ENCODE results near the gene PRDM12. TPM values are rescaled to one million over a fixed set of nuclear protein-coding genes. Genes with fewer than 3 reads are reported as not detected.

PRDM12 gene
- total RNA-seq, 4 donors from 2014 or later, result not detected

DNA sequence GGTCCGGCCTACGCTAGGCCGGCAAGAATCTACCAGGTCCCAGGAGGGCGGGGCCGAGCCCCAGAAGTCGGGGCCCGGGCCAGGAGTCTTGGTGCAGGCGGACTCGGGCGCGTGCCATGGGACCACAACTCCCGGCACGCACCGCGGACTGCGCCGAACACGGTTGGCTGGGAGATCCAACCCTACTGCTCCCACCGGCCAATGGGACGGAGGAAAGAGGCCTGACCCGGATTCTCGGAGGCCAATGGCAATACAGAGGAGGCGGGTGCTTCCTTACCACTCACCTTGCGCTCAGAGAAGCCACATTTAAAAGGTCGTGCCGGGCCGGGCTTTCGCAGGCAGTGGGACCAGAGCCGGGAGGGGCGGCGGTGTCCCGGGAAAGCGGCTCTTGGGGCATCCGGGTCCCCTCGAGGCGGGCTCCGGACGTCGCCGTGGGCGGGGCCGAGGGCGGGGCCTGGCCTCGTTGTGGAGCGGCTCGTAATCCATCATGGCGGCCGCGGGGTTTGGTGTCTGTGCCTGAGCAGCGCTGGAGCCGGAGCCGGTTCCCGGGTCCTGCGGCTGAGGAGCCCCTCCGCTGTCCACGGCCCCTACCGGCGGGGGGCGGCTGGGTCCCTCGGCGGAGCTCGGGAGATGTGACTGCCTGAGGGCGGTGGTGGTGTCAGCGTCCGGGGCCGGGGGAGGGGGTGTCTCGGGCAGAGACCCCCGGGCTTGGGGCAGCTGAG lies 48.3 kb downstream of the PRDM12 start:
- H3K4me1 ChIP-seq, result peaks cover 0 to 42% (median 30%) of the 10 kb centered on the region in 4 donors
- peak overlapping the region; percentile 95 to 99 (median 98) for H3K27ac ChIP-seq
- DNase-seq (ENCODE audit: low spot score in 2 of 2), result peak; percentile 96 to 97
- no peaks in the 10 kb centered on the region for H3K36me3 ChIP-seq
- no peaks in the 10 kb centered on the region for H3K9me3 ChIP-seq
- no peaks in the 10 kb centered on the region for H3K27me3 ChIP-seq
- TF ChIP-seq EP300 (IDR thresholded peaks at IDR 0.05) (peak; percentile 82 to 85), POLR2A (IDR thresholded peaks at IDR 0.05) (peak; percentile 62 to 80)
- TF ChIP-seq, protein P1, sequence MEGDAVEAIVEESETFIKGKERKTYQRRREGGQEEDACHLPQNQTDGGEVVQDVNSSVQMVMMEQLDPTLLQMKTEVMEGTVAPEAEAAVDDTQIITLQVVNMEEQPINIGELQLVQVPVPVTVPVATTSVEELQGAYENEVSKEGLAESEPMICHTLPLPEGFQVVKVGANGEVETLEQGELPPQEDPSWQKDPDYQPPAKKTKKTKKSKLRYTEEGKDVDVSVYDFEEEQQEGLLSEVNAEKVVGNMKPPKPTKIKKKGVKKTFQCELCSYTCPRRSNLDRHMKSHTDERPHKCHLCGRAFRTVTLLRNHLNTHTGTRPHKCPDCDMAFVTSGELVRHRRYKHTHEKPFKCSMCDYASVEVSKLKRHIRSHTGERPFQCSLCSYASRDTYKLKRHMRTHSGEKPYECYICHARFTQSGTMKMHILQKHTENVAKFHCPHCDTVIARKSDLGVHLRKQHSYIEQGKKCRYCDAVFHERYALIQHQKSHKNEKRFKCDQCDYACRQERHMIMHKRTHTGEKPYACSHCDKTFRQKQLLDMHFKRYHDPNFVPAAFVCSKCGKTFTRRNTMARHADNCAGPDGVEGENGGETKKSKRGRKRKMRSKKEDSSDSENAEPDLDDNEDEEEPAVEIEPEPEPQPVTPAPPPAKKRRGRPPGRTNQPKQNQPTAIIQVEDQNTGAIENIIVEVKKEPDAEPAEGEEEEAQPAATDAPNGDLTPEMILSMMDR (IDR thresholded peaks at IDR 0.05), result peak in 1 of 5 experiments; percentile 7
- peak overlapping the region; percentile 86 to 99 (median 93) for H3K4me3 ChIP-seq
- WGBS, 2 donors, result 0 to 1% methylated on average over 35 to 38 of the region's 68 CpGs

DNA sequence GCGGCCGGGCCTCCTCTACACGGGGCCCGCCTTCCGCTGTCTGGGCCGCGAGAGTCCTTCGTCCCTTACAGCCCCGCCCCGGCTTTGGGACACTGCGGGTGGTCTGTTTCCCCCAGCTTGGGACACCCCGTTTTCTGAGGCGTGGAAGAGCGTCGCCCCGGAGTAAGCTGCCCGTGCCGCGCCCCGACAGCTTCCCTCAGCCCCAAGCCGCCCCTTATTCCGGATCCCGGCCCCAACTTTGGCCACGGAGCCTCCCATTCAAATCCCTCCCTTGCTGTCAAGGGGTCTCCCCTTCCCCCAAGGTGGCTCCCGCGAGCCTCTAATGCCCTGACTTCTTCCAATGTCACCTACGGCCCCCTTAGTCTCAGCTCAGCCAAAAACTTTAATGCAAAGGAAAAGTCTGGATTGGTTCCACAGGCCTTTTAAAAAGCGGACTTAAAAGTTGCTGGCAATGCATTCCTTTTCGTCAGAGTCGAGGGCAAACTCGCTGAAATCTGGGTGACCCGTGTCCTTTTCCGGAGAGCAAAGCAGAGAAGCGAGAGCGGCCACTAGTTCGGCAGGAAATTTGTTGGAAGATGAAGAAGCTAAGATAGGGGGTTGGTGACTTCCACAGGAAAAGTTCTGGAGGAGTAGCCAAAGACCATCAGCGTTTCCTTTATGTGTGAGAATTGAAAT lies 49.0 kb downstream of the PRDM12 start:
- peak overlapping the region; percentile 86 to 99 (median 93) for H3K4me3 ChIP-seq
- H3K4me1 ChIP-seq, result peaks cover 0 to 42% (median 30%) of the 10 kb centered on the region in 4 donors
- peak in 1 of 2 donors; percentile 48 for DNase-seq (ENCODE audit: low spot score in 2 of 2)
- 1% methylated on average over 28 to 31 of the region's 37 CpGs for WGBS, 2 donors
- H3K36me3 ChIP-seq, result no peaks in the 10 kb centered on the region
- TF ChIP-seq, protein P1 (IDR thresholded peaks at IDR 0.05), result no peak
- TF ChIP-seq EP300 (IDR thresholded peaks at IDR 0.05) (peak in 1 of 2 donors; percentile 27), POLR2A (IDR thresholded peaks at IDR 0.05) (no peak)
- no peaks in the 10 kb centered on the region for H3K27me3 ChIP-seq
- H3K9me3 ChIP-seq, result no peaks in the 10 kb centered on the region
- H3K27ac ChIP-seq, result peak overlapping the region; percentile 95 to 99 (median 98)

DNA sequence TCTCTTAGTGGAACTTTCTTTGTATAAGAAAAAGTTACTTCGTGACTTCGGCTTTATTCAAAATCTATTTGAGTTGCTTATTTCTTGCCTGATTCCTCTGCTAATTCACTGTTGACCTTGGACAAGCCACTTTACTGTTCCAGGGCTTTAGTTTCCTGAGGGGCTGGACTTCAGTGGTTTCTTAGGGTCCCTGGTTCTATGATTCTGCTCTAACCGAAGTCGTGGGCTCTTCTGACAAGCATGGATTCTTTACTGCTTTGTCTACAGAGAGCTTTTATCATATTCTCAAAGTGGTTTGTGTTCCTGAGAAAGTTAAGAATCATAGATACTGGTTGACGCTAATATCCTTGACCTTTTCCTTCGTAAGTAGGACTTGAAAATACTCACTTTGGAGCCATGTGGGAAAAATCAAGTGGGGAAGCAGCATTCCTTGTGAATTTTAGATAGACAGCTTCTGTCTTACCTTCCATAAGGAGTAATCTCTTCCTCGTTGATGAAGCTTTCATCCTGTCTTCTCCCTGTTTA lies 50.3 kb downstream of the PRDM12 start:
- H3K36me3 ChIP-seq, result no peaks in the 10 kb centered on the region
- peak overlapping the region; percentile 10 to 99 (median 63) for H3K4me3 ChIP-seq
- no peak for DNase-seq (ENCODE audit: low spot score in 2 of 2)
- no peaks in the 10 kb centered on the region for H3K27me3 ChIP-seq
- H3K27ac ChIP-seq, result peak overlapping the region; percentile 2 to 99 (median 65)
- peaks cover 0 to 42% (median 30%) of the 10 kb centered on the region in 4 donors for H3K4me1 ChIP-seq
- no peaks in the 10 kb centered on the region for H3K9me3 ChIP-seq
- WGBS, 2 donors, result 15 to 24% methylated on average over 7 of the region's 7 CpGs
- TF ChIP-seq, protein P1 (IDR thresholded peaks at IDR 0.05), result no peak
- TF ChIP-seq POLR2A (IDR thresholded peaks at IDR 0.05) (no peak), EP300 (IDR thresholded peaks at IDR 0.05) (no peak)

DNA sequence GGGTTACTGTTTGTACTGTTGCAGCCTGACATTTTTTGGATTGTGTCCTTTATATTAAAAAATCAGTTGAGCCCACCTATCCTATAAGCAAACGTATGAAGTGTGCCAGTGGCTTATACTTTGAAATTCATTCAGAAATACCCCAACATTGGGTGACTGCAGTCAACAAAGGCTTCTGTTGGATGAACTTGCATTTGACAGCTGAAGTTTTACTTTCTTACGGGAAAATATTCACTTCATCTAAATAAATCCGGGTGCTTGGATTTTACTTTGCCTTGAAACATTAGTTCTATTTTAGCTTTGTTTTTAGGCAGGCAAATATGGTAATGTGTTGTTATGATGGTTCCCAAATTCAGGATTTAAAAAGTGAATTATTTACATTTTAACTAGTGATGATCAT lies 50.9 kb downstream of the PRDM12 start:
- WGBS, 2 donors, result 9 to 14% methylated on average over 3 of the region's 3 CpGs
- Histone ChIP-seq H3K27ac (peak overlapping the region in 2 of 4 donors; percentile 98 to 99), H3K27me3 (no peaks in the 10 kb centered on the region), H3K4me3 (peak overlapping the region in 3 of 4 donors; percentile 30 to 99 (median 96)), H3K4me1 (peaks cover 0 to 42% (median 30%) of the 10 kb centered on the region in 4 donors), H3K9me3 (no peaks in the 10 kb centered on the region), H3K36me3 (no peaks in the 10 kb centered on the region)
- TF ChIP-seq EP300 (IDR thresholded peaks at IDR 0.05) (no peak), POLR2A (IDR thresholded peaks at IDR 0.05) (no peak)
- TF ChIP-seq, protein P1 (IDR thresholded peaks at IDR 0.05), result no peak
- no peak for DNase-seq (ENCODE audit: low spot score in 2 of 2)
